ENCODE measurements around the gene ZNF778.

DNA sequence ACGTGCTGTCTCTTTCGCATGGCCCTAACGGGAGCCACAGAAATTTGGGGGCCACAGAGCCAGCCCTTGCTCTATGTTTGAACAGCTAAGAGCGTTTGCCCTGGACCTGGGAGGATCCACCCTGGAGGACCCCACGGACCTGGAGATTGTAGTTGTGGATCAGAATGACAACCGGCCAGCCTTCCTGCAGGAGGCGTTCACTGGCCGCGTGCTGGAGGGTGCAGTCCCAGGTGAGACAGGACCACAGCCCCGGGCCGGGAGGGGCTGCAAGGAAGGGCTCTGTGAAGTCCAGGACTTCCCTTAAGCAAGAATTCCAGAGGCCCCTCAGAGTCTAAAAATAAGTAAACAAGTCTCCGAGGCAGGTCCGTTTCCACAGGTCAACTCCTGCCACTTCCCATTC is 34.0 kb upstream of the ZNF778 start:
- TF ChIP-seq POLR2A (IDR thresholded peaks at IDR 0.05; ENCODE audit: low read depth, low read length) (no peak), POU2F2 (IDR thresholded peaks at IDR 0.05; ENCODE audit: low read depth, low read length) (no peak), POLR2AphosphoS5 (IDR thresholded peaks at IDR 0.05; ENCODE audit: low read depth, low read length) (no peak), SPI1 (IDR thresholded peaks at IDR 0.05; ENCODE audit: low read depth, low read length) (no peak), PAX5 (IDR thresholded peaks at IDR 0.05; ENCODE audit: insufficient read depth, low read length, severe bottlenecking) (no peak), TAF1 (IDR thresholded peaks at IDR 0.05; ENCODE audit: low read depth, low read length) (no peak)
